HepG2 (cell line): ENCODE data around the gene CCND1. TPM values are rescaled to one million over a fixed set of nuclear protein-coding genes. Genes with fewer than 3 reads are reported as not detected.
A peak's percentile ranks its signal among the peaks of the same experiment; 100 is the strongest.

Experiments
- ATAC-seq: fragments of 200-7000 bp; cut with Tn5 transposase; 3 replicates; pipeline ENCODE4 v1.9.1; 2020; ENCODE audit warnings: mild to moderate bottlenecking, moderate library complexity
- BruUV-seq: library from RNA; stranded (reverse); fragments of 400-500 nt; replicated peaks from 2 replicates; lab custom pipeline; 2021; lab: Mats Ljungman, UMichigan
- CTCF ChIA-PET: fragments of 300-600 bp; formaldehyde crosslinking; extraction: SDS; loops from one replicate; lab custom pipeline; 2021; ENCODE audit warnings: low total read pairs, inconsistent platforms, low intra/inter-chr PET ratio; lab: Yijun Ruan, JAX
- POLR2A ChIA-PET: fragments of 350-600 bp; sonication (Branson Sonifier 250); formaldehyde crosslinking; loops from one replicate; lab custom pipeline; 2020; ENCODE audit warnings: antibody characterized with exemption, inconsistent platforms; lab: Yijun Ruan, JAX
- DNase-seq: peaks from one replicate; pipeline ENCODE4 v3.0.0-alpha.2; 2015; ENCODE audit warnings: low spot score
- FAIRE-seq: peaks from 3 replicates; lab custom pipeline; 2011; peaks lifted over from hg19 to GRCh38; lab: Jason Lieb, UNC
- H2AFZ ChIP-seq: one replicate; pipeline ENCODE4 v1.6.1; 2011; ENCODE audit warnings: low read length, inconsistent platforms
- H3K27ac ChIP-seq: fragments of 300-600 bp; 3 replicates; pipeline ENCODE4 v1.8.0; 2011; ENCODE audit warnings: mixed run types, mild to moderate bottlenecking, mixed read lengths, low read length, inconsistent platforms; ENCODE audit not compliant: insufficient read depth; ENCODE audit errors: extremely low read length
- H3K27me3 ChIP-seq, 2 experiments: fragments of 200-600 bp in 1 of 2; 2 replicates in 1 of 2; 3 replicates in 1 of 2; pipeline versions ENCODE4 v1.6.0 to v1.8.0; 2011; ENCODE audit warnings: low read length in 2 of 2, mild to moderate bottlenecking in 2 of 2, moderate library complexity in 2 of 2, inconsistent platforms in 1 of 2; ENCODE audit not compliant: insufficient read depth in 2 of 2, control insufficient read depth in 1 of 2
- H3K36me3 ChIP-seq, 2 experiments: fragments of 200-600 bp in 1 of 2; replicated peaks in 1 of 2; 2 replicates in 1 of 2; 3 replicates in 1 of 2; pipeline versions ENCODE4 v1.5.1 to v1.8.0; 2011; ENCODE audit warnings: low read length in 2 of 2, inconsistent platforms in 1 of 2; ENCODE audit not compliant: insufficient read depth in 2 of 2, control insufficient read depth in 1 of 2
- H3K4me1 ChIP-seq: 2 replicates; pipeline ENCODE4 v1.5.1; 2012; ENCODE audit warnings: low read length, inconsistent platforms; ENCODE audit not compliant: insufficient read depth
- H3K4me2 ChIP-seq: 2 replicates; pipeline ENCODE4 v1.6.0; 2011; ENCODE audit warnings: low read depth, low read length, inconsistent platforms
- H3K4me3 ChIP-seq, 3 experiments: fragments of 200-600 bp in 1 of 3; sonication (generic), shearing (Covaris generic) in 1 of 3; replicated peaks in 1 of 3; 2 replicates each; pipeline ENCODE4 v1.5.1; 2011 to 2016; ENCODE audit warnings: low read length in 3 of 3, inconsistent platforms in 2 of 3, low read depth in 2 of 3, mild to moderate bottlenecking in 2 of 3, control low read depth in 1 of 3, mixed read lengths in 1 of 3; ENCODE audit not compliant: insufficient read depth in 1 of 3
- H3K79me2 ChIP-seq: one replicate; pipeline ENCODE4 v1.6.1; 2011; ENCODE audit warnings: low read length, inconsistent platforms; ENCODE audit not compliant: insufficient read depth
- H3K9ac ChIP-seq: 2 replicates; pipeline ENCODE4 v1.6.0; 2011; ENCODE audit warnings: mild to moderate bottlenecking, low read depth, low read length, inconsistent platforms; ENCODE audit not compliant: insufficient read depth
- H3K9me3 ChIP-seq: 2 replicates; pipeline ENCODE4 v1.5.1; 2012; ENCODE audit warnings: mild to moderate bottlenecking, low read length
- H4K20me1 ChIP-seq: 2 replicates; pipeline ENCODE4 v1.6.0; 2011; ENCODE audit warnings: inconsistent platforms, mild to moderate bottlenecking, low read length, moderate library complexity; ENCODE audit not compliant: insufficient read depth
- ERF ChIP-seq: IDR thresholded peaks from 2 replicates; pipeline ENCODE4 v1.6.1; 2018; ENCODE audit warnings: missing biosample characterization, missing genetic modification reagents
- HNRNPL ChIP-seq: fragments of 200-400 bp; formaldehyde crosslinking; IDR thresholded peaks from 2 replicates; pipeline ENCODE4 v1.6.1; 2017; ENCODE audit warnings: mild to moderate bottlenecking, low read depth, low read length
- HOXA3 ChIP-seq: sonication (generic); formaldehyde crosslinking; IDR thresholded peaks from 2 replicates; pipeline ENCODE4 v1.5.0; 2020; ENCODE audit warnings: missing genetic modification reagents
- NAIF1 ChIP-seq: sonication (generic); formaldehyde crosslinking; IDR thresholded peaks from 2 replicates; pipeline ENCODE4 v1.5.0; 2020; ENCODE audit warnings: mild to moderate bottlenecking, missing genetic modification reagents, borderline replicate concordance
- NR1H2 ChIP-seq: sonication (generic); formaldehyde crosslinking; IDR thresholded peaks from 2 replicates; pipeline ENCODE4 v1.8.1; 2022; ENCODE audit warnings: low read depth, missing genetic modification reagents, borderline replicate concordance
- ZNF12 ChIP-seq: sonication (generic); formaldehyde crosslinking; IDR thresholded peaks from 2 replicates; pipeline ENCODE4 v1.5.0; 2020; ENCODE audit warnings: missing genetic modification reagents
- ZNF235 ChIP-seq: sonication (generic); formaldehyde crosslinking; IDR thresholded peaks from 2 replicates; pipeline ENCODE4 v1.8.1; 2023; ENCODE audit warnings: mild to moderate bottlenecking, missing genetic modification reagents, borderline replicate concordance
- WGBS: methylation state at CpG from one replicate; pipeline ENCODE4 v1.1.6; 2017; ENCODE audit warnings: low lambda C conversion rate; 5-methylcytosine and 5-hydroxymethylcytosine counted together
- in situ Hi-C: cut with HindIII; loops from 2 replicates; pipeline ENCODE4 v1.10.0; 2017; ENCODE audit warnings: low pct_unique_long_range_greater_than_20kb; ENCODE audit not compliant: extremely low pct_ligation_motif_present
- intact Hi-C: fragments of 100-400 bp; cut with micrococcal nuclease; formaldehyde crosslinking; loops from one replicate; pipeline ENCODE4 v1.10.0; 2022; ENCODE audit not compliant: unreplicated experiment
- polyA plus RNA-seq, 8 experiments: library from polyadenylated mRNA; depleted of rRNA in 3 of 8; stranded (reverse) in 7 of 8; unstranded in 1 of 8; fragments of >200 nt; fragmentation: Illumina TruSeq in 4 of 8; extraction: Trizol in 4 of 8; gene quantifications; 2 replicates each; pipeline versions ENCODE4 v1.2.1 to v1.2.3, GENCODE V29; 2011 to 2016; ENCODE audit warnings: low read depth in 4 of 8, missing spikeins in 1 of 8, mixed read lengths in 1 of 8; ENCODE audit not compliant: insufficient read depth in 1 of 8
- total RNA-seq, 5 experiments: library from RNA; depleted of rRNA; stranded (reverse); fragments of >200 nt; fragmentation: Illumina TruSeq; extraction: Trizol; gene quantifications; 2 replicates each; pipeline ENCODE4 v1.2.3, GENCODE V29; 2016; ENCODE audit warnings: low read depth in 1 of 5
- TF ChIP-seq, protein P1 (sequence below): IDR thresholded peaks from 2 replicates; pipeline ENCODE4 v1.6.1; 2018; ENCODE audit warnings: missing genetic modification reagents, mild to moderate bottlenecking, missing compliant biosample characterization
- TF ChIP-seq, protein P2 (sequence below): sonication (generic); formaldehyde crosslinking; IDR thresholded peaks from 2 replicates; pipeline ENCODE4 v1.4.0; 2020; ENCODE audit warnings: missing genetic modification reagents
- TF ChIP-seq, protein P3 (sequence below): sonication (generic); formaldehyde crosslinking; IDR thresholded peaks from 2 replicates; pipeline ENCODE4 v1.5.1; 2020; ENCODE audit warnings: mild to moderate bottlenecking, moderate library complexity, missing genetic modification reagents
- TF ChIP-seq, protein P4 (sequence below), 2 experiments: sonication (generic) in 1 of 2; formaldehyde crosslinking in 1 of 2; IDR thresholded peaks; 2 replicates each; pipeline versions ENCODE4 v1.6.1 to v1.9.0; 2014 to 2022; ENCODE audit warnings: antibody characterized with exemption in 1 of 2, borderline replicate concordance in 1 of 2, inconsistent platforms in 1 of 2, low read depth in 1 of 2, missing genetic modification reagents in 1 of 2

CCND1 gene
- total and polyA plus RNA-seq, 2 of the 13 experiments (the other 11 are each of a cell fraction or from before 2014, with no cell fraction given): 107 to 136 TPM

DNA sequence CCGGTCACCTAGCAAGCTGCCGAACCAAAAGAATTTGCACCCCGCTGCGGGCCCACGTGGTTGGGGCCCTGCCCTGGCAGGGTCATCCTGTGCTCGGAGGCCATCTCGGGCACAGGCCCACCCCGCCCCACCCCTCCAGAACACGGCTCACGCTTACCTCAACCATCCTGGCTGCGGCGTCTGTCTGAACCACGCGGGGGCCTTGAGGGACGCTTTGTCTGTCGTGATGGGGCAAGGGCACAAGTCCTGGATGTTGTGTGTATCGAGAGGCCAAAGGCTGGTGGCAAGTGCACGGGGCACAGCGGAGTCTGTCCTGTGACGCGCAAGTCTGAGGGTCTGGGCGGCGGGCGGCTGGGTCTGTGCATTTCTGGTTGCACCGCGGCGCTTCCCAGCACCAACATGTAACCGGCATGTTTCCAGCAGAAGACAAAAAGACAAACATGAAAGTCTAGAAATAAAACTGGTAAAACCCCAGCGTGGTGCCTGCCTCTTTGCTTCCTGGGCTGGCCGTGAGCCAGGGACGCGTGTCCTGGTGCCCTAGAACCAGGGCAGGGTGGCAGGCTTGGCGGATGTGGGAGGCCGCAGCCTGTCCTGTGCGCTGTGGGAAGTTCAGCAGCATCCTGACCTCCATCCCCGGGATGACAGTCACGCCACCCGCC lies 13.2 kb downstream of the CCND1 start:
- no peaks in the 10 kb centered on the region for H3K79me2 ChIP-seq
- 80% methylated on average over 19 of the region's 38 CpGs for WGBS
- peaks cover 11% of the 10 kb centered on the region; the same call in 1 of the 2 replicates for H4K20me1 ChIP-seq
- H3K27me3 ChIP-seq: no peaks in the 10 kb centered on the region
- H3K27ac ChIP-seq: peak overlapping the region; percentile 88
- H3K4me3 ChIP-seq: peak overlapping the region in 1 of 3 experiments; percentile 48; a peak in 1 of 6 replicates
- H3K4me2 ChIP-seq: peak overlapping the region; percentile 67
- peak overlapping the region; percentile 58 for H3K9ac ChIP-seq
- intact Hi-C loops (loop anchor here (1.0 kb wide), 1 partner anchor 16 kb away; no protein-coding TSS in a partner anchor), in situ Hi-C loops (no loop called here)
- no peaks in the 10 kb centered on the region for H3K9me3 ChIP-seq
- no TSS peak for BruUV-seq
- POLR2A ChIA-PET: interaction anchor here (0.8 to 6.1 kb wide), 7 partner anchors 10 to 523 kb away, joined by 3 to 128 read pairs (median 9); partner anchors contain the start of gene LTO1
- FAIRE-seq (no peak), DNase-seq (no peak), ATAC-seq (no peak; the same call in 1 of the 3 replicates)
- peaks cover 11 to 44% of the 10 kb centered on the region in 2 experiments for H3K36me3 ChIP-seq
- no peak overlapping the region for H2AFZ ChIP-seq
- CTCF ChIA-PET: no interaction called here
- peaks cover 68% of the 10 kb centered on the region for H3K4me1 ChIP-seq
- TF ChIP-seq ERF (no peak), NAIF1 (CRISPR knock-in tag) (no peak), HNRNPL (peak; percentile 91), HOXA3 (no peak), ZNF235 (CRISPR knock-in tag) (no peak), NR1H2 (CRISPR knock-in tag) (no peak), ZNF12 (no peak)
- TF ChIP-seq, protein P1, sequence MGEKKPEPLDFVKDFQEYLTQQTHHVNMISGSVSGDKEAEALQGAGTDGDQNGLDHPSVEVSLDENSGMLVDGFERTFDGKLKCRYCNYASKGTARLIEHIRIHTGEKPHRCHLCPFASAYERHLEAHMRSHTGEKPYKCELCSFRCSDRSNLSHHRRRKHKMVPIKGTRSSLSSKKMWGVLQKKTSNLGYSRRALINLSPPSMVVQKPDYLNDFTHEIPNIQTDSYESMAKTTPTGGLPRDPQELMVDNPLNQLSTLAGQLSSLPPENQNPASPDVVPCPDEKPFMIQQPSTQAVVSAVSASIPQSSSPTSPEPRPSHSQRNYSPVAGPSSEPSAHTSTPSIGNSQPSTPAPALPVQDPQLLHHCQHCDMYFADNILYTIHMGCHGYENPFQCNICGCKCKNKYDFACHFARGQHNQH: no peak
- TF ChIP-seq, protein P2, sequence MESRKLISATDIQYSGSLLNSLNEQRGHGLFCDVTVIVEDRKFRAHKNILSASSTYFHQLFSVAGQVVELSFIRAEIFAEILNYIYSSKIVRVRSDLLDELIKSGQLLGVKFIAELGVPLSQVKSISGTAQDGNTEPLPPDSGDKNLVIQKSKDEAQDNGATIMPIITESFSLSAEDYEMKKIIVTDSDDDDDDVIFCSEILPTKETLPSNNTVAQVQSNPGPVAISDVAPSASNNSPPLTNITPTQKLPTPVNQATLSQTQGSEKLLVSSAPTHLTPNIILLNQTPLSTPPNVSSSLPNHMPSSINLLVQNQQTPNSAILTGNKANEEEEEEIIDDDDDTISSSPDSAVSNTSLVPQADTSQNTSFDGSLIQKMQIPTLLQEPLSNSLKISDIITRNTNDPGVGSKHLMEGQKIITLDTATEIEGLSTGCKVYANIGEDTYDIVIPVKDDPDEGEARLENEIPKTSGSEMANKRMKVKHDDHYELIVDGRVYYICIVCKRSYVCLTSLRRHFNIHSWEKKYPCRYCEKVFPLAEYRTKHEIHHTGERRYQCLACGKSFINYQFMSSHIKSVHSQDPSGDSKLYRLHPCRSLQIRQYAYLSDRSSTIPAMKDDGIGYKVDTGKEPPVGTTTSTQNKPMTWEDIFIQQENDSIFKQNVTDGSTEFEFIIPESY: peak; percentile 90
- TF ChIP-seq, protein P3, sequence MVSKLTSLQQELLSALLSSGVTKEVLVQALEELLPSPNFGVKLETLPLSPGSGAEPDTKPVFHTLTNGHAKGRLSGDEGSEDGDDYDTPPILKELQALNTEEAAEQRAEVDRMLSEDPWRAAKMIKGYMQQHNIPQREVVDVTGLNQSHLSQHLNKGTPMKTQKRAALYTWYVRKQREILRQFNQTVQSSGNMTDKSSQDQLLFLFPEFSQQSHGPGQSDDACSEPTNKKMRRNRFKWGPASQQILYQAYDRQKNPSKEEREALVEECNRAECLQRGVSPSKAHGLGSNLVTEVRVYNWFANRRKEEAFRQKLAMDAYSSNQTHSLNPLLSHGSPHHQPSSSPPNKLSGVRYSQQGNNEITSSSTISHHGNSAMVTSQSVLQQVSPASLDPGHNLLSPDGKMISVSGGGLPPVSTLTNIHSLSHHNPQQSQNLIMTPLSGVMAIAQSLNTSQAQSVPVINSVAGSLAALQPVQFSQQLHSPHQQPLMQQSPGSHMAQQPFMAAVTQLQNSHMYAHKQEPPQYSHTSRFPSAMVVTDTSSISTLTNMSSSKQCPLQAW (CRISPR knock-in tag): no peak
- TF ChIP-seq, protein P4, sequence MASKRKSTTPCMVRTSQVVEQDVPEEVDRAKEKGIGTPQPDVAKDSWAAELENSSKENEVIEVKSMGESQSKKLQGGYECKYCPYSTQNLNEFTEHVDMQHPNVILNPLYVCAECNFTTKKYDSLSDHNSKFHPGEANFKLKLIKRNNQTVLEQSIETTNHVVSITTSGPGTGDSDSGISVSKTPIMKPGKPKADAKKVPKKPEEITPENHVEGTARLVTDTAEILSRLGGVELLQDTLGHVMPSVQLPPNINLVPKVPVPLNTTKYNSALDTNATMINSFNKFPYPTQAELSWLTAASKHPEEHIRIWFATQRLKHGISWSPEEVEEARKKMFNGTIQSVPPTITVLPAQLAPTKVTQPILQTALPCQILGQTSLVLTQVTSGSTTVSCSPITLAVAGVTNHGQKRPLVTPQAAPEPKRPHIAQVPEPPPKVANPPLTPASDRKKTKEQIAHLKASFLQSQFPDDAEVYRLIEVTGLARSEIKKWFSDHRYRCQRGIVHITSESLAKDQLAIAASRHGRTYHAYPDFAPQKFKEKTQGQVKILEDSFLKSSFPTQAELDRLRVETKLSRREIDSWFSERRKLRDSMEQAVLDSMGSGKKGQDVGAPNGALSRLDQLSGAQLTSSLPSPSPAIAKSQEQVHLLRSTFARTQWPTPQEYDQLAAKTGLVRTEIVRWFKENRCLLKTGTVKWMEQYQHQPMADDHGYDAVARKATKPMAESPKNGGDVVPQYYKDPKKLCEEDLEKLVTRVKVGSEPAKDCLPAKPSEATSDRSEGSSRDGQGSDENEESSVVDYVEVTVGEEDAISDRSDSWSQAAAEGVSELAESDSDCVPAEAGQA (IDR thresholded peaks at IDR 0.05; ENCODE audit: low read depth): peak; percentile 40; the same call in 1 of the 2 replicates
- TF ChIP-seq, protein P4 (CRISPR knock-in tag; IDR thresholded peaks at IDR 0.05; ENCODE audit: borderline replicate concordance): no peak
